HL-60 (cell line): Measurements from ENCODE around the gene TC2N.

Experiments used
- CTCF ChIP-seq: IDR thresholded peaks from one replicate; pipeline ENCODE4 v1.5.1; 2011; ENCODE audit warnings: low read length, control low read depth, inconsistent platforms; ENCODE audit not compliant: insufficient read depth
- GABPA ChIP-seq: IDR thresholded peaks from 2 replicates; pipeline ENCODE4 v1.6.1; 2012; ENCODE audit warnings: low read depth
- POLR2AphosphoS5 ChIP-seq: IDR thresholded peaks from 2 replicates; pipeline ENCODE4 v1.6.1; 2012; ENCODE audit warnings: low read depth
- REST ChIP-seq: IDR thresholded peaks from 2 replicates; pipeline ENCODE4 v1.6.1; 2012; ENCODE audit warnings: low read depth; ENCODE audit not compliant: insufficient replicate concordance
- SPI1 ChIP-seq: IDR thresholded peaks from 2 replicates; pipeline ENCODE4 v1.6.1; 2012; ENCODE audit warnings: low read depth, mild to moderate bottlenecking, borderline replicate concordance

GRCh38 chr14:91806716-91807115 is 60.6 kb downstream of the TC2N start:
- TF ChIP-seq CTCF: no peak
- no peak for TF ChIP-seq REST
- no peak for TF ChIP-seq SPI1
- TF ChIP-seq POLR2AphosphoS5: no peak
- no peak for TF ChIP-seq GABPA
